Activated gamma-delta T cell (primary cell): Measurements from ENCODE around the gene GOLT1B.
"Not testable (repeated sequence)": the region's sequence is repeated elsewhere in the genome, so short reads cannot be mapped to it uniquely, and the experiment has no call there.

Source experiments
- DNase-seq: peaks from one replicate; lab custom pipeline; 2025; lab: John Stamatoyannopoulos, UW
- total RNA-seq, 2 donors: gene quantifications; one replicate each; lab custom pipeline; 2026; lab: John Stamatoyannopoulos, UW

The GOLT1B gene, protein sequence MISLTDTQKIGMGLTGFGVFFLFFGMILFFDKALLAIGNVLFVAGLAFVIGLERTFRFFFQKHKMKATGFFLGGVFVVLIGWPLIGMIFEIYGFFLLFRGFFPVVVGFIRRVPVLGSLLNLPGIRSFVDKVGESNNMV
- total RNA-seq, result 36.6 to 46.1 reads per million in 2 donors

GRCh38 chr12:21501258-21502163 is at the start of gene GOLT1B, which contains the start of gene RECQL:
GOLT1B (plus strand) TSS chr12:21501789; CDS start chr12:21501924, 135 bp downstream.
RECQL (minus strand) TSS chr12:21501635; CDS start chr12:21499570, 2,065 bp downstream.
- DNase-seq, result peak; percentile 27

- DNase-seq, result no peak
These were observed 48.2 kb upstream of the GOLT1B start for GRCh38 chr12:21453312-21453852.

DNA sequence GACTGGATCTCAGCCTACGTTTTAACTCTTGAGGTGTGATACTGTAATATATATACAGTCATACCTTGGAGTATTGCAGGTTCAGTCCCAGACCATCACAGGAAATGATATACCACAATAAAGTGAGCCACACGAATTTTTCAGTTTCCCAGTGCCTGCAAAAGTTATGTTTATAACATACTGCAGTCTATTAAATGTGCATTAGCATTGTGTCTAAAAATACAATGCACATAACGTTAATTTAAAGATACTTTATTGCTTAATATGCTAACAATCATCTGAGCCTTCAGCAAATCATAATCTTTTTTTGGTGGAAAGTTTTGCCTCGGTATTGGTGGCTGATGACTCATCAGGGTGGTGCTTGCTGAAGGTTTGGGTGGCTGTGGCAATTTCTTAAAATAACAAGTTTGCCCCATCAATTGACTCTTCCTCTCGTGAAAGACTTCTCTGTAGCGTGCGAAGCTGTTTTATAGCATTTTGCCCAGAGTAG is 45.3 kb upstream of the GOLT1B start:
- DNase-seq, result no peak

GRCh38 chr12:21459474-21459873 is 42.1 kb upstream of the GOLT1B start:
- no peak for DNase-seq

GRCh38 chr12:21467334-21467733 is 34.3 kb upstream of the GOLT1B start:
- DNase-seq, result not testable (repeated sequence)

DNA sequence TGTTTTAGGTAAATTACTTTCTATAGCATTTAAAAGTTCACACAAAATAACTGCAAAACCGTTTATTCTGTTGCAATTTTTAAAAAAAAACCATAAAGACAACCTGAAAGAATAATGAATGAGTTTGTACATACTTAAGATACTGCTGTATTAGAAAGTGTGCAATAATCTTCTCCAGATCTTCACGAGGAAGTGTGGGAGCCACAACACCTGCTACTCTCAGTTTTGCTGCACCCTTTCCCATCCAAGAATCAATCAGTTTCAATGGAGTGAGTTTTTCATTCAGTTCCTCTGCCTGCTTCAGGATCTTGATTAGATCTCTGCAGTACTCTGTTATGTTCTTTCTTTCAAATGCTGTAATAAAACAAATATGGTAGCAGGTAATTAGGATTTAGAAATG is 30.3 kb upstream of the GOLT1B start:
- no peak for DNase-seq

DNA sequence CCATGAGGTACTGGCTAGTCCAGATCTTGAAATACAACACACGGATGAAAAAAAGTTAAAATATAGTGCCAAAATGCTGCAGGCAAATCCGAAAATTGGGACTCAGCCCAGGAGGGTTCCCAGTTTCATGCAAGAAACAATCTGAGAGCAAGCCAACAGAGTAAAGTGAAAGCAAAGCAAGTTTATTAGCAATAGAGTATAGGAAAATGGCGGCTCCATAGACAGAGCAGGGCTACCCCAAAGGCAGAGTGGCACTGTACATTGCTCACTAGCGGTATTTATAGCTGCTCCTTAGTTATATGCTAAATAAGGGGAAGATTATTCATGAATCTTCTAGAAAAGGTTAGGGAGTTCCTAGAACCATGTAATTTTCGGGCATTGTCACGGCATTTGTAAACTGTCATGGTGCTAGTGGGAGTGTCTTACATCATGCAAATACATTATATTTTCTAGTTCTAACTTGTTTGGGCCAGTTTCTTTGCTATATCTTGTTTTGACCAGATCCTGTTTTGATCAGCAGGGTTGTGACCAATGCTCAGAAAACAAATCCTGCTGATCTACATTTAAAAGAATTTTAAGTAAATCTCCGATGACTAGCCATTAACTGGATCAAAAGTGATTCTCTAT is 29.3 kb upstream of the GOLT1B start:
- DNase-seq, result no peak

- DNase-seq, result no peak
These were observed 26.0 kb upstream of the GOLT1B start for GRCh38 chr12:21475552-21475951.

GRCh38 chr12:21476949-21477348 is 24.6 kb upstream of the GOLT1B start:
- DNase-seq, result no peak

GRCh38 chr12:21478756-21479455 is 22.7 kb upstream of the GOLT1B start:
- DNase-seq, result no peak

- DNase-seq, result no peak
These were observed 18.1 kb upstream of the GOLT1B start for GRCh38 chr12:21483531-21483930.

- DNase-seq, result no peak
These were observed 15.6 kb upstream of the GOLT1B start for GRCh38 chr12:21485998-21486397.

DNA sequence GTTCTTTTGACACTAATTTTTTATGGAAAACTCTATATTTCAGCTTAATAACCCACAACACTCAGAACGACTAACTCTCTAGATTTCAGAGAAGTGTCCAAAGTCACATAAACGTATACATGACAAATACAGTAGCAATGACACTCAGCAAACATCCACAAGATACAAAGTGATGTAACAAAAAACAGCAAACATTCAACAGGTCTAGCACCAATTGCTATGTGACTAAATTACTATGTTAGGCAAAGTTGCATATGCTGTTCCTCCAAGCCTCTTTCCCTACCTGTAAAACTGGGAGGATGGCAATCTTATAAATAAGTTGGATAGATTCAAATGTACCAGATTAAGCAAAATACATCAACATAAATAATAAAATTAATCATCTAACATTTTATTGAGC is 1.8 kb upstream of the GOLT1B start:
- DNase-seq, result no peak

GRCh38 chr12:21500786-21501257 is 767 bp upstream of the GOLT1B start:
- DNase-seq, result no peak

GRCh38 chr12:21502164-21502496 is 541 bp downstream of the GOLT1B start:
- DNase-seq, result no peak

DNA sequence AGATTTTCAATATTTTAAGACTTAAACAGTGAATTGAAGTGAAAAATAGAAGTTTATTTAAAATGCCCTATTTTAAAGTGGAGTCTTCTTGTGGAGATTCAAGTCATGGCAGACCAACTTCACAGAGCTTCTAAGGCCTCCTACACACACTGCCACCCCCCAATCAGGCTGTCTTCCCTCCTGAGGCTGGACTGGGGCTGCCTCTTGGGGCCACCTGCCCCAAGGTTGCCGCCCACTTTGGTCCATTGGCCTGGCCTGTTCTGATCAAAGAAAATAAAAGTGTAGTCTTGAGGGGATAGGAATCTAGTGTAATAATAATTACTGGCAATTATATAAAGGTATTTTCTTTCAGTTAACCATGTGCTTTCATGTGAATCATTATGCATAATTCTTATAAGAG is 1.3 kb downstream of the GOLT1B start:
- no peak for DNase-seq

- no peak for DNase-seq
These were observed 4.3 kb downstream of the GOLT1B start for GRCh38 chr12:21505888-21506287.

GRCh38 chr12:21507849-21508248 is 6.3 kb downstream of the GOLT1B start:
- no peak for DNase-seq

DNA sequence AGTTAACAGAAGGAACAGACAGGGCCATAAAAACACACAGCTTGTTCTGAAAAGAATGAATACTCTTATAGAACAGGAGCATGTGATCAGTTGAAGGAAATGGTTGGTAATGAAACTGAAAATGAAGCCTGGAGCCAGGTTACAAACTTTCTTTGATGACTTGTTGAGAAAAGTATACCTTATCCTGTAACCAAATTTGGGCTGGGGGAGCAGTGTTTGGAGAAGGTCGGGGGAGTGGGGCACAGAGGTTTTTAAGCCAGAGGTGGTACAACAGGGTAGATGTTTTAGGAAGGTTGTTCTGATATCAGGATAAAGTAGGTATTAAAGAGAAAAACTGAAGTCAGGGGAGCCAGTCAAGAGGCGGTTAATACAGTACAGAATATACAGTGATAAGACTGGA is 8.2 kb downstream of the GOLT1B start:
- no peak for DNase-seq

DNA sequence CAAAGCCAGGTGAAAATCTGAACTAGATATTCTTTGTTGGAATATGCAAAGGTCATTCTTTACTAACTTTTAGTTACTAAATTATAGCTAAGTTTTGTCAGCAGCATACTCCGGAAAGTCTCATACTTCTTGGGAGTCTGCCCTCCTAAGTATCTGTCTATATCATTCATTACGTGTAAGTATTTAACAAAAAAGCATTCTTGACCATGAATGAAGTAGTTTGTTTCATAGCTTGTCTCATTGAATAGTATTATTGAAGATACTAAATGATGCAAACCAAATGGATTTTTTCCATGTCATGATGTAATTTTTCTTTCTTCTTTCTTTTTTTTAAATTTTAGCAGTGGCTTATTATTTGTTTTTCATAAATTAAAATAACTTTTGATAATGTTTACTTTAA is 14.7 kb downstream of the GOLT1B start:
- no peak for DNase-seq

- no peak for DNase-seq
These were observed 16.9 kb downstream of the GOLT1B start for GRCh38 chr12:21518451-21518850.

DNA sequence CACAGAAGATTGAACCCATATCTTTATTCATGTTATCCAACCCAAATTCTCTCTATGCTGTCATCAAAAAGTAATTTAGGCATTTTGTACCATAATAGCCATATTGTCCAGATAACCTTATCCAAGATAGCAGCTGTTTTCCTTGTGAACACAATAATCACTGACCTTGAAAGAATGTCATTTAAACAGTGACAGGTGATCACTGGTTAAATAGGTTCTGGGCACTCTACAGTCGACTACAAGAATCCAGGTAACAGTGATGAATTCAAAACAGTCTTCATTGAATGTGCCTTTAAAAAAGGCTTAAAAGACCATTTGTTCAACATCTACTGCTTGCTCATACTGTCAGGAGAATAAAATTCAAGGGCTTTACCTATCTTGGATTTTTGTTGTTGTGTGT is 20.0 kb downstream of the GOLT1B start:
- no peak for DNase-seq
